Loucy (cell line): ENCODE results near the gene WBP2.

Experiments
- H2AFZ ChIP-seq: fragments of 200-600 bp; sonication (generic); 2 replicates; pipeline ENCODE4 v1.6.0; 2016; ENCODE audit warnings: antibody characterized with exemption, mild to moderate bottlenecking, low read length, moderate library complexity
- H3F3A ChIP-seq: fragments of 200-600 bp; 2 replicates; pipeline ENCODE4 v1.6.0; 2016; ENCODE audit warnings: antibody characterized with exemption, low read depth, mild to moderate bottlenecking
- H3K27me3 ChIP-seq: fragments of 200-600 bp; sonication (generic); 2 replicates; pipeline ENCODE4 v1.6.1; 2014; ENCODE audit warnings: low read length, mild to moderate bottlenecking; ENCODE audit not compliant: insufficient read depth, poor library complexity, severe bottlenecking
- H3K36me3 ChIP-seq: fragments of 200-600 bp; sonication (generic); 2 replicates; pipeline ENCODE4 v1.6.1; 2016; ENCODE audit warnings: low read length; ENCODE audit not compliant: insufficient read depth
- H3K4me1 ChIP-seq: fragments of 200-600 bp; sonication (generic); 2 replicates; pipeline ENCODE4 v1.5.1; 2014; ENCODE audit warnings: low read length, mild to moderate bottlenecking; ENCODE audit not compliant: insufficient read depth, poor library complexity, severe bottlenecking
- H3K4me2 ChIP-seq: fragments of 200-600 bp; sonication (generic); 2 replicates; pipeline ENCODE4 v1.6.0; 2014; ENCODE audit warnings: antibody characterized with exemption, low read length, low read depth, mild to moderate bottlenecking; ENCODE audit not compliant: poor library complexity, severe bottlenecking
- H3K4me3 ChIP-seq: fragments of 200-600 bp; sonication (generic); 2 replicates; pipeline ENCODE4 v1.5.1; 2014; ENCODE audit warnings: low read length, mild to moderate bottlenecking, mixed read lengths; ENCODE audit not compliant: poor library complexity, severe bottlenecking
- H3K79me2 ChIP-seq: fragments of 200-600 bp; sonication (generic); 2 replicates; pipeline ENCODE4 v1.6.1; 2014; ENCODE audit warnings: low read length; ENCODE audit not compliant: insufficient read depth
- H3K9ac ChIP-seq: fragments of 200-600 bp; sonication (generic); 2 replicates; pipeline ENCODE4 v1.6.0; 2014; ENCODE audit warnings: mild to moderate bottlenecking, low read depth, low read length, moderate library complexity; ENCODE audit not compliant: poor library complexity, severe bottlenecking
- H3K9me2 ChIP-seq: fragments of 200-600 bp; sonication (generic); replicated peaks from 2 replicates; pipeline ENCODE4 v1.6.1; 2016; ENCODE audit warnings: low read depth, low read length, mixed read lengths
- H3K9me3 ChIP-seq: fragments of 200-600 bp; sonication (generic); 2 replicates; pipeline ENCODE4 v1.6.1; 2014; ENCODE audit warnings: mild to moderate bottlenecking, antibody characterized with exemption, low read length, low read depth; ENCODE audit not compliant: insufficient read depth
- H4K20me1 ChIP-seq: fragments of 200-600 bp; sonication (generic); 2 replicates; pipeline ENCODE4 v1.6.0; 2014; ENCODE audit warnings: antibody characterized with exemption, low read length, mild to moderate bottlenecking; ENCODE audit not compliant: insufficient read depth, poor library complexity, severe bottlenecking
- CTCF ChIP-seq: fragments of 200-600 bp; sonication (generic); conservative IDR thresholded peaks from 2 replicates; pipeline ENCODE4 v1.5.1; 2014; ENCODE audit warnings: mild to moderate bottlenecking, antibody characterized with exemption, low read length
- EZH2phosphoT487 ChIP-seq: fragments of 200-600 bp; IDR thresholded peaks from 2 replicates; pipeline ENCODE4 v1.6.1; 2018; ENCODE audit warnings: antibody characterized with exemption, mild to moderate bottlenecking, moderate library complexity, borderline replicate concordance

The WBP2 gene

GRCh38 chr17:75876190-75876937 is 21.2 kb upstream of the WBP2 start:
- Histone ChIP-seq H3K79me2 (peaks cover 16% of the 10 kb centered on the region), H3K4me2 (peak overlapping the region; percentile 94), H3K9me2 (no peaks in the 10 kb centered on the region), H3K4me1 (peaks cover 34% of the 10 kb centered on the region), H3K9ac (peak overlapping the region; percentile 92), H4K20me1 (no peaks in the 10 kb centered on the region), H3K4me3 (peak overlapping the region; percentile 82), H3F3A (no peaks in the 10 kb centered on the region), H2AFZ (peak overlapping the region; percentile 74), H3K36me3 (no peaks in the 10 kb centered on the region), H3K27me3 (no peaks in the 10 kb centered on the region), H3K9me3 (no peaks in the 10 kb centered on the region)
- TF ChIP-seq CTCF (peak; percentile 58), EZH2phosphoT487 (no peak)

DNA sequence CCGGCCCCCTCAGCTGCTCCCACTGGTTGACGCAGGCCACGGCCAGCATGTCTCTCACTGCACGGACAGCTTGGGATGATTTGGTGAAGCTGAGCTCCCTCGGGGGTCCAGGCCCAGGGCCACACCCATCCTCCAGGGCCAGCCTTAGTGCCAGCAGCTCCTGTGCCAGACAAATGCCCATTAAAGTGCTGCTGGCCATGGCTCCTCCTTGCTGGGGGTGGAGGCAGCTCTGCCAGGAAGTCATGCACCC is 20.7 kb upstream of the WBP2 start:
- peak overlapping the region; percentile 92 for H3K9ac ChIP-seq
- no peaks in the 10 kb centered on the region for H3K36me3 ChIP-seq
- H3K9me3 ChIP-seq: no peaks in the 10 kb centered on the region
- H3K4me2 ChIP-seq: peak overlapping the region; percentile 94
- no peaks in the 10 kb centered on the region for H3K27me3 ChIP-seq
- H3K79me2 ChIP-seq: peaks cover 16% of the 10 kb centered on the region
- peak overlapping the region; percentile 74 for H2AFZ ChIP-seq
- no peaks in the 10 kb centered on the region for H3F3A ChIP-seq
- TF ChIP-seq CTCF (no peak), EZH2phosphoT487 (no peak)
- peaks cover 33% of the 10 kb centered on the region for H3K4me1 ChIP-seq
- peak overlapping the region; percentile 82 for H3K4me3 ChIP-seq
- no peaks in the 10 kb centered on the region for H4K20me1 ChIP-seq
- H3K9me2 ChIP-seq: no peaks in the 10 kb centered on the region

- Histone ChIP-seq H4K20me1 (no peaks in the 10 kb centered on the region), H3K9me3 (no peaks in the 10 kb centered on the region), H3K36me3 (no peaks in the 10 kb centered on the region), H3K4me2 (peak overlapping the region; percentile 94), H3K9ac (peak overlapping the region; percentile 92), H2AFZ (peak overlapping the region; percentile 74), H3K4me1 (peaks cover 33% of the 10 kb centered on the region), H3K4me3 (peak overlapping the region; percentile 82), H3F3A (no peaks in the 10 kb centered on the region), H3K27me3 (no peaks in the 10 kb centered on the region), H3K79me2 (peaks cover 16% of the 10 kb centered on the region), H3K9me2 (no peaks in the 10 kb centered on the region)
- TF ChIP-seq EZH2phosphoT487 (no peak), CTCF (no peak)
Observed at GRCh38 chr17:75875182-75875939, 20.2 kb upstream of the WBP2 start.
